ENCODE results near the gene CSNK2B.

GRCh38 chr6:31697555-31697954 is 31.7 kb downstream of the CSNK2B start:
- TF ChIP-seq, protein P1, sequence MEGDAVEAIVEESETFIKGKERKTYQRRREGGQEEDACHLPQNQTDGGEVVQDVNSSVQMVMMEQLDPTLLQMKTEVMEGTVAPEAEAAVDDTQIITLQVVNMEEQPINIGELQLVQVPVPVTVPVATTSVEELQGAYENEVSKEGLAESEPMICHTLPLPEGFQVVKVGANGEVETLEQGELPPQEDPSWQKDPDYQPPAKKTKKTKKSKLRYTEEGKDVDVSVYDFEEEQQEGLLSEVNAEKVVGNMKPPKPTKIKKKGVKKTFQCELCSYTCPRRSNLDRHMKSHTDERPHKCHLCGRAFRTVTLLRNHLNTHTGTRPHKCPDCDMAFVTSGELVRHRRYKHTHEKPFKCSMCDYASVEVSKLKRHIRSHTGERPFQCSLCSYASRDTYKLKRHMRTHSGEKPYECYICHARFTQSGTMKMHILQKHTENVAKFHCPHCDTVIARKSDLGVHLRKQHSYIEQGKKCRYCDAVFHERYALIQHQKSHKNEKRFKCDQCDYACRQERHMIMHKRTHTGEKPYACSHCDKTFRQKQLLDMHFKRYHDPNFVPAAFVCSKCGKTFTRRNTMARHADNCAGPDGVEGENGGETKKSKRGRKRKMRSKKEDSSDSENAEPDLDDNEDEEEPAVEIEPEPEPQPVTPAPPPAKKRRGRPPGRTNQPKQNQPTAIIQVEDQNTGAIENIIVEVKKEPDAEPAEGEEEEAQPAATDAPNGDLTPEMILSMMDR (optimal IDR thresholded peaks at IDR 0.05 in 1 of 3, IDR thresholded peaks at IDR 0.05 in 1 of 3, conservative IDR thresholded peaks at IDR 0.05 in 1 of 3; ENCODE audit: extremely low read depth in 1 of 3, insufficient read depth in 2 of 3, low read length in 3 of 3): no peak
- TF ChIP-seq EZH2 (IDR thresholded peaks at IDR 0.05; ENCODE audit: low read length): no peak

Data from keratinocyte (primary cell).